HEK293 (cell line): ENCODE measurements around the gene ALKBH3.

ENCODE experiments used
- IKZF3 ChIP-seq: fragments of 450-650 bp; IDR thresholded peaks from 2 replicates; pipeline ENCODE4 v1.5.0; 2018; ENCODE audit warnings: missing biosample characterization, mild to moderate bottlenecking, missing genetic modification characterization, moderate library complexity
- KLF1 ChIP-seq: fragments of 450-650 bp; formaldehyde crosslinking; IDR thresholded peaks from 2 replicates; pipeline ENCODE4 v1.5.1; 2016; ENCODE audit warnings: missing biosample characterization, missing genetic modification characterization
- KLF7 ChIP-seq: fragments of 450-650 bp; formaldehyde crosslinking; IDR thresholded peaks from 2 replicates; pipeline ENCODE4 v1.5.1; 2016; ENCODE audit warnings: missing biosample characterization, missing genetic modification characterization, borderline replicate concordance
- KLF8 ChIP-seq: fragments of 450-650 bp; formaldehyde crosslinking; IDR thresholded peaks from 2 replicates; pipeline ENCODE4 v1.5.1; 2016; ENCODE audit warnings: missing biosample characterization, missing genetic modification characterization
- MZF1 ChIP-seq: fragments of 450-650 bp; formaldehyde crosslinking; IDR thresholded peaks from 2 replicates; pipeline ENCODE4 v1.5.1; 2017; ENCODE audit warnings: missing biosample characterization, missing genetic modification characterization, borderline replicate concordance
- SALL2 ChIP-seq: fragments of 450-650 bp; formaldehyde crosslinking; IDR thresholded peaks from 2 replicates; pipeline ENCODE4 v1.5.0; 2017; ENCODE audit warnings: missing biosample characterization, mild to moderate bottlenecking, missing genetic modification characterization, borderline replicate concordance
- SP3 ChIP-seq: fragments of 450-650 bp; formaldehyde crosslinking; IDR thresholded peaks from 2 replicates; pipeline ENCODE4 v1.5.1; 2016; ENCODE audit warnings: missing biosample characterization, missing genetic modification characterization
- ZBTB20 ChIP-seq: fragments of 450-650 bp; formaldehyde crosslinking; IDR thresholded peaks from 2 replicates; pipeline ENCODE4 v1.5.1; 2016; ENCODE audit warnings: missing biosample characterization, missing genetic modification characterization
- ZFP3 ChIP-seq: fragments of 450-650 bp; formaldehyde crosslinking; IDR thresholded peaks from 2 replicates; pipeline ENCODE4 v1.5.1; 2016; ENCODE audit warnings: low read depth, missing biosample characterization, missing genetic modification characterization
- ZFP41 ChIP-seq: fragments of 450-650 bp; formaldehyde crosslinking; IDR thresholded peaks from 2 replicates; pipeline ENCODE4 v1.5.1; 2016; ENCODE audit warnings: missing biosample characterization, missing genetic modification characterization, borderline replicate concordance
- ZNF202 ChIP-seq: fragments of 450-650 bp; formaldehyde crosslinking; IDR thresholded peaks from 2 replicates; pipeline ENCODE4 v1.5.1; 2016; ENCODE audit warnings: missing biosample characterization, missing genetic modification characterization, borderline replicate concordance
- ZNF221 ChIP-seq: fragments of 450-650 bp; formaldehyde crosslinking; IDR thresholded peaks from 2 replicates; pipeline ENCODE4 v1.5.1; 2017; ENCODE audit warnings: missing biosample characterization, missing genetic modification characterization, borderline replicate concordance
- ZNF223 ChIP-seq: fragments of 450-650 bp; formaldehyde crosslinking; IDR thresholded peaks from 2 replicates; pipeline ENCODE4 v1.5.1; 2016; ENCODE audit warnings: missing biosample characterization, missing genetic modification characterization
- ZNF292 ChIP-seq: fragments of 450-650 bp; formaldehyde crosslinking; IDR thresholded peaks from 2 replicates; pipeline ENCODE4 v1.5.1; 2016; ENCODE audit warnings: low read depth, missing biosample characterization, missing genetic modification characterization, borderline replicate concordance
- ZNF404 ChIP-seq: fragments of 450-650 bp; formaldehyde crosslinking; IDR thresholded peaks from 2 replicates; pipeline ENCODE4 v1.5.1; 2017; ENCODE audit warnings: missing biosample characterization, missing genetic modification characterization
- ZNF423 ChIP-seq: fragments of 450-650 bp; formaldehyde crosslinking; IDR thresholded peaks from 2 replicates; pipeline ENCODE4 v1.5.1; 2016; ENCODE audit warnings: missing biosample characterization, missing genetic modification characterization
- ZNF660 ChIP-seq: fragments of 450-650 bp; IDR thresholded peaks from 2 replicates; pipeline ENCODE4 v1.5.1; 2018; ENCODE audit warnings: missing biosample characterization, mild to moderate bottlenecking, missing genetic modification characterization
- ZNF664 ChIP-seq: fragments of 450-650 bp; formaldehyde crosslinking; IDR thresholded peaks from 2 replicates; pipeline ENCODE4 v1.5.1; 2016; ENCODE audit warnings: missing biosample characterization, missing genetic modification characterization
- ZNF785 ChIP-seq: fragments of 450-650 bp; formaldehyde crosslinking; IDR thresholded peaks from 2 replicates; pipeline ENCODE4 v1.5.1; 2016; ENCODE audit warnings: missing biosample characterization, missing genetic modification characterization
- ZXDB ChIP-seq: fragments of 450-650 bp; formaldehyde crosslinking; IDR thresholded peaks from 2 replicates; pipeline ENCODE4 v1.5.1; 2016; ENCODE audit warnings: missing biosample characterization, missing genetic modification characterization
- TF ChIP-seq, protein P1 (sequence below): fragments of 450-650 bp; formaldehyde crosslinking; IDR thresholded peaks from 2 replicates; pipeline ENCODE4 v1.5.1; 2016; ENCODE audit warnings: missing biosample characterization, missing genetic modification characterization
- TF ChIP-seq, protein P2 (sequence below): fragments of 450-650 bp; formaldehyde crosslinking; IDR thresholded peaks from 2 replicates; pipeline ENCODE4 v1.5.1; 2016; ENCODE audit warnings: missing biosample characterization, missing genetic modification characterization
- TF ChIP-seq, protein P3 (sequence below): sonication (generic); formaldehyde crosslinking; IDR thresholded peaks from 2 replicates; pipeline ENCODE4 v1.8.1; 2022; ENCODE audit warnings: mild to moderate bottlenecking, moderate library complexity, missing genetic modification reagents
- TF ChIP-seq, protein P4 (sequence below): fragments of 450-650 bp; formaldehyde crosslinking; IDR thresholded peaks from 2 replicates; pipeline ENCODE4 v1.5.1; 2017; ENCODE audit warnings: missing biosample characterization, missing genetic modification characterization
- TF ChIP-seq, protein P5 (sequence below): fragments of 450-650 bp; formaldehyde crosslinking; IDR thresholded peaks from 2 replicates; pipeline ENCODE4 v1.5.1; 2017; ENCODE audit warnings: missing biosample characterization, missing genetic modification characterization
- TF ChIP-seq, protein P6 (sequence below): fragments of 450-650 bp; formaldehyde crosslinking; IDR thresholded peaks from 2 replicates; pipeline ENCODE4 v1.5.1; 2016; ENCODE audit warnings: missing biosample characterization, missing genetic modification characterization, borderline replicate concordance

ALKBH3 gene

DNA sequence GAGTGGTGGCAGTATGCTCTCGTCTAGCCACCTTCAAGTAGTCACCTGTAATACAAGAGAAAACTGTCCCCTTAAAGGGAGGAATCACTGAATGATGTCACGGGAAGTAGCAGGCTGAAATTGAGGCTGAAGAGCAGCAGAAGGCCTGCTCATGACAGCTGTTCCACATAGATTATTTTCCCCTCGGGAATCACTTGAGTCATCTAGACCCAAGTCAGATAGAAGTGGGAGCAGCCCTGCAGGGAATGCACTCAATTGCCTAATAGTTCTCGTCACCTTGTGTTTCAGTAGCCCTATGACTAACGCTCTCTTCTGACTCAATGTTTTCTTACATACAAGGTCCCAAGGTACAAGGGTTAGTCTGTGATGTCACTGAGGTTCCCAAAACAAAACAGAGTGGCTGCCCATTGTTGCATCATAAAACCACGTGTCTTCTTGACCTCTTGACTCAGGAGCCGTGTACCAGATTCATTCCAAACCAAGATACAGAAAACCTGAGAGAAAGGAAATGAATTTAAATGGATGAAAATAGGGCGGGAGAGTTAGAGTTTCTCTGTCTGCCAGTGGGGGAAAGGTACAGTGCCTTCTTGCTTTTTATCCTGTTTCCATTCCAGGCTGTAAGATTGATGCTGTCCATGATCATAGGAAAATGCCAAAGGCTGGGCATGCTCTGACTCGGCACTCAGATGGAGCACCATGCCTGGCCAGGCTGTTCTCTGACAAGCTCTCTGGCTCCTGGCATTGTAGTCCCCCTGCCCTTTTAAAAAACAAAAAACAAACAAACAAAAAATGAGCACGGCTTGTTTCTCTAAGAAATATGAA lies 40.2 kb downstream of the ALKBH3 start (continued):
- TF ChIP-seq ZNF660 (tag by site-specific recombination) (peak; percentile 55; the same call in 1 of the 2 replicates), ZNF223 (no peak), MZF1 (tag by site-specific recombination) (no peak), ZNF292 (no peak), ZNF423 (no peak), KLF8 (tag by site-specific recombination) (peak; percentile 78), ZNF785 (tag by site-specific recombination) (no peak), ZNF202 (no peak), KLF1 (no peak), ZBTB20 (tag by site-specific recombination) (no peak), IKZF3 (tag by site-specific recombination) (peak; percentile 61), SALL2 (tag by site-specific recombination) (no peak), SP3 (tag by site-specific recombination) (peak; percentile 54), ZFP41 (tag by site-specific recombination) (no peak), ZNF664 (tag by site-specific recombination) (no peak), KLF7 (no peak), ZNF404 (tag by site-specific recombination) (no peak), ZFP3 (tag by site-specific recombination) (no peak), ZNF221 (no peak), ZXDB (tag by site-specific recombination) (0 out of 2 replicates have a peak, but pooled peaks have one; percentile 31)
- TF ChIP-seq, protein P1, sequence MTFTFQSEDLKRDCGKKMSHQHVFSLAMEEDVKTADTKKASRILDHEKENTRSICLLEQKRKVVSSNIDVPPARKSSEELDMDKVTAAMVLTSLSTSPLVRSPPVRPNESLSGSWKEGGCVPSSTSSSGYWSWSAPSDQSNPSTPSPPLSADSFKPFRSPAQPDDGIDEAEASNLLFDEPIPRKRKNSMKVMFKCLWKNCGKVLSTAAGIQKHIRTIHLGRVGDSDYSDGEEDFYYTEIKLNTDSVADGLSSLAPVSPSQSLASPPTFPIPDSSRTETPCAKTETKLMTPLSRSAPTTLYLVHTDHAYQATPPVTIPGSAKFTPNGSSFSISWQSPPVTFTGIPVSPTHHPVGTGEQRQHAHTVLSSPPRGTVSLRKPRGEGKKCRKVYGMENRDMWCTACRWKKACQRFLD (tag by site-specific recombination) = no peak
- TF ChIP-seq, protein P2, sequence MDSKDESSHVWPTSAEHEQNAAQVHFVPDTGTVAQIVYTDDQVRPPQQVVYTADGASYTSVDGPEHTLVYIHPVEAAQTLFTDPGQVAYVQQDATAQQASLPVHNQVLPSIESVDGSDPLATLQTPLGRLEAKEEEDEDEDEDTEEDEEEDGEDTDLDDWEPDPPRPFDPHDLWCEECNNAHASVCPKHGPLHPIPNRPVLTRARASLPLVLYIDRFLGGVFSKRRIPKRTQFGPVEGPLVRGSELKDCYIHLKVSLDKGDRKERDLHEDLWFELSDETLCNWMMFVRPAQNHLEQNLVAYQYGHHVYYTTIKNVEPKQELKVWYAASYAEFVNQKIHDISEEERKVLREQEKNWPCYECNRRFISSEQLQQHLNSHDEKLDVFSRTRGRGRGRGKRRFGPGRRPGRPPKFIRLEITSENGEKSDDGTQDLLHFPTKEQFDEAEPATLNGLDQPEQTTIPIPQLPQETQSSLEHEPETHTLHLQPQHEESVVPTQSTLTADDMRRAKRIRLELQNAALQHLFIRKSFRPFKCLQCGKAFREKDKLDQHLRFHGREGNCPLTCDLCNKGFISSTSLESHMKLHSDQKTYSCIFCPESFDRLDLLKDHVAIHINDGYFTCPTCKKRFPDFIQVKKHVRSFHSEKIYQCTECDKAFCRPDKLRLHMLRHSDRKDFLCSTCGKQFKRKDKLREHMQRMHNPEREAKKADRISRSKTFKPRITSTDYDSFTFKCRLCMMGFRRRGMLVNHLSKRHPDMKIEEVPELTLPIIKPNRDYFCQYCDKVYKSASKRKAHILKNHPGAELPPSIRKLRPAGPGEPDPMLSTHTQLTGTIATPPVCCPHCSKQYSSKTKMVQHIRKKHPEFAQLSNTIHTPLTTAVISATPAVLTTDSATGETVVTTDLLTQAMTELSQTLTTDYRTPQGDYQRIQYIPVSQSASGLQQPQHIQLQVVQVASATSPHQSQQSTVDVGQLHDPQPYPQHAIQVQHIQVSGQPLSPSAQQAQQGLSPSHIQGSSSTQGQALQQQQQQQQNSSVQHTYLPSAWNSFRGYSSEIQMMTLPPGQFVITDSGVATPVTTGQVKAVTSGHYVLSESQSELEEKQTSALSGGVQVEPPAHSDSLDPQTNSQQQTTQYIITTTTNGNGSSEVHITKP = peak; percentile 69
- TF ChIP-seq, protein P3, sequence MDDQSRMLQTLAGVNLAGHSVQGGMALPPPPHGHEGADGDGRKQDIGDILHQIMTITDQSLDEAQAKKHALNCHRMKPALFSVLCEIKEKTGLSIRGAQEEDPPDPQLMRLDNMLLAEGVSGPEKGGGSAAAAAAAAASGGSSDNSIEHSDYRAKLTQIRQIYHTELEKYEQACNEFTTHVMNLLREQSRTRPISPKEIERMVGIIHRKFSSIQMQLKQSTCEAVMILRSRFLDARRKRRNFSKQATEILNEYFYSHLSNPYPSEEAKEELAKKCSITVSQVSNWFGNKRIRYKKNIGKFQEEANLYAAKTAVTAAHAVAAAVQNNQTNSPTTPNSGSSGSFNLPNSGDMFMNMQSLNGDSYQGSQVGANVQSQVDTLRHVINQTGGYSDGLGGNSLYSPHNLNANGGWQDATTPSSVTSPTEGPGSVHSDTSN (CRISPR knock-in tag) = no peak
- TF ChIP-seq, protein P4, sequence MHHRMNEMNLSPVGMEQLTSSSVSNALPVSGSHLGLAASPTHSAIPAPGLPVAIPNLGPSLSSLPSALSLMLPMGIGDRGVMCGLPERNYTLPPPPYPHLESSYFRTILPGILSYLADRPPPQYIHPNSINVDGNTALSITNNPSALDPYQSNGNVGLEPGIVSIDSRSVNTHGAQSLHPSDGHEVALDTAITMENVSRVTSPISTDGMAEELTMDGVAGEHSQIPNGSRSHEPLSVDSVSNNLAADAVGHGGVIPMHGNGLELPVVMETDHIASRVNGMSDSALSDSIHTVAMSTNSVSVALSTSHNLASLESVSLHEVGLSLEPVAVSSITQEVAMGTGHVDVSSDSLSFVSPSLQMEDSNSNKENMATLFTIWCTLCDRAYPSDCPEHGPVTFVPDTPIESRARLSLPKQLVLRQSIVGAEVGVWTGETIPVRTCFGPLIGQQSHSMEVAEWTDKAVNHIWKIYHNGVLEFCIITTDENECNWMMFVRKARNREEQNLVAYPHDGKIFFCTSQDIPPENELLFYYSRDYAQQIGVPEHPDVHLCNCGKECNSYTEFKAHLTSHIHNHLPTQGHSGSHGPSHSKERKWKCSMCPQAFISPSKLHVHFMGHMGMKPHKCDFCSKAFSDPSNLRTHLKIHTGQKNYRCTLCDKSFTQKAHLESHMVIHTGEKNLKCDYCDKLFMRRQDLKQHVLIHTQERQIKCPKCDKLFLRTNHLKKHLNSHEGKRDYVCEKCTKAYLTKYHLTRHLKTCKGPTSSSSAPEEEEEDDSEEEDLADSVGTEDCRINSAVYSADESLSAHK (tag by site-specific recombination) = no peak
- TF ChIP-seq, protein P5, sequence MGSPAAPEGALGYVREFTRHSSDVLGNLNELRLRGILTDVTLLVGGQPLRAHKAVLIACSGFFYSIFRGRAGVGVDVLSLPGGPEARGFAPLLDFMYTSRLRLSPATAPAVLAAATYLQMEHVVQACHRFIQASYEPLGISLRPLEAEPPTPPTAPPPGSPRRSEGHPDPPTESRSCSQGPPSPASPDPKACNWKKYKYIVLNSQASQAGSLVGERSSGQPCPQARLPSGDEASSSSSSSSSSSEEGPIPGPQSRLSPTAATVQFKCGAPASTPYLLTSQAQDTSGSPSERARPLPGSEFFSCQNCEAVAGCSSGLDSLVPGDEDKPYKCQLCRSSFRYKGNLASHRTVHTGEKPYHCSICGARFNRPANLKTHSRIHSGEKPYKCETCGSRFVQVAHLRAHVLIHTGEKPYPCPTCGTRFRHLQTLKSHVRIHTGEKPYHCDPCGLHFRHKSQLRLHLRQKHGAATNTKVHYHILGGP (tag by site-specific recombination) = no peak
- TF ChIP-seq, protein P6, sequence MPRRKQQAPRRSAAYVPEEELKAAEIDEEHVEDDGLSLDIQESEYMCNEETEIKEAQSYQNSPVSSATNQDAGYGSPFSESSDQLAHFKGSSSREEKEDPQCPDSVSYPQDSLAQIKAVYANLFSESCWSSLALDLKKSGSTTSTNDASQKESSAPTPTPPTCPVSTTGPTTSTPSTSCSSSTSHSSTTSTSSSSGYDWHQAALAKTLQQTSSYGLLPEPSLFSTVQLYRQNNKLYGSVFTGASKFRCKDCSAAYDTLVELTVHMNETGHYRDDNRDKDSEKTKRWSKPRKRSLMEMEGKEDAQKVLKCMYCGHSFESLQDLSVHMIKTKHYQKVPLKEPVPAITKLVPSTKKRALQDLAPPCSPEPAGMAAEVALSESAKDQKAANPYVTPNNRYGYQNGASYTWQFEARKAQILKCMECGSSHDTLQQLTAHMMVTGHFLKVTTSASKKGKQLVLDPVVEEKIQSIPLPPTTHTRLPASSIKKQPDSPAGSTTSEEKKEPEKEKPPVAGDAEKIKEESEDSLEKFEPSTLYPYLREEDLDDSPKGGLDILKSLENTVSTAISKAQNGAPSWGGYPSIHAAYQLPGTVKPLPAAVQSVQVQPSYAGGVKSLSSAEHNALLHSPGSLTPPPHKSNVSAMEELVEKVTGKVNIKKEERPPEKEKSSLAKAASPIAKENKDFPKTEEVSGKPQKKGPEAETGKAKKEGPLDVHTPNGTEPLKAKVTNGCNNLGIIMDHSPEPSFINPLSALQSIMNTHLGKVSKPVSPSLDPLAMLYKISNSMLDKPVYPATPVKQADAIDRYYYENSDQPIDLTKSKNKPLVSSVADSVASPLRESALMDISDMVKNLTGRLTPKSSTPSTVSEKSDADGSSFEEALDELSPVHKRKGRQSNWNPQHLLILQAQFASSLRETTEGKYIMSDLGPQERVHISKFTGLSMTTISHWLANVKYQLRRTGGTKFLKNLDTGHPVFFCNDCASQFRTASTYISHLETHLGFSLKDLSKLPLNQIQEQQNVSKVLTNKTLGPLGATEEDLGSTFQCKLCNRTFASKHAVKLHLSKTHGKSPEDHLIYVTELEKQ = peak; percentile 81; the same call in 1 of the 2 replicates
